Large intestine (tissue), 3 donors: Measurements from ENCODE around the gene TLX2. TPM values are rescaled to one million over a fixed set of nuclear protein-coding genes. Genes with fewer than 3 reads are reported as not detected.

Experiments
- DNase-seq, 2 donors: peaks; one replicate each; pipeline versions ENCODE4 v3.0.0 to v3.0.0-alpha.2; 2013
- H3K27ac ChIP-seq: one replicate; pipeline ENCODE4 v1.5.1; 2013; ENCODE audit warnings: low read length
- H3K27me3 ChIP-seq: 2 replicates; pipeline ENCODE4 v1.6.1; 2013; ENCODE audit warnings: low read length; ENCODE audit not compliant: control insufficient read depth, insufficient read depth
- H3K36me3 ChIP-seq: 2 replicates; pipeline ENCODE4 v1.6.1; 2013; ENCODE audit warnings: low read length; ENCODE audit not compliant: control insufficient read depth, insufficient read depth
- H3K4me1 ChIP-seq: one replicate; pipeline ENCODE4 v1.6.1; 2013; ENCODE audit warnings: low read length; ENCODE audit not compliant: control insufficient read depth, insufficient read depth
- H3K4me3 ChIP-seq: one replicate; pipeline ENCODE4 v1.5.1; 2013; ENCODE audit warnings: low read length
- H3K9me3 ChIP-seq: one replicate; pipeline ENCODE4 v1.6.1; 2013; ENCODE audit warnings: mild to moderate bottlenecking, low read depth, low read length, moderate library complexity; ENCODE audit not compliant: control insufficient read depth
- WGBS: methylation state at CpG from one replicate; pipeline ENCODE4 v1.1.5; 2013; ENCODE audit warnings: low lambda C conversion rate; ENCODE audit not compliant: insufficient coverage; 5-methylcytosine and 5-hydroxymethylcytosine counted together
- polyA plus RNA-seq: library from polyadenylated mRNA; unstranded; fragments of 120-200 nt; gene quantifications from one replicate; pipeline ENCODE4 v1.2.1, GENCODE V29; 2013

The TLX2 gene
- polyA plus RNA-seq, 1 donor, result 5.0 TPM

DNA sequence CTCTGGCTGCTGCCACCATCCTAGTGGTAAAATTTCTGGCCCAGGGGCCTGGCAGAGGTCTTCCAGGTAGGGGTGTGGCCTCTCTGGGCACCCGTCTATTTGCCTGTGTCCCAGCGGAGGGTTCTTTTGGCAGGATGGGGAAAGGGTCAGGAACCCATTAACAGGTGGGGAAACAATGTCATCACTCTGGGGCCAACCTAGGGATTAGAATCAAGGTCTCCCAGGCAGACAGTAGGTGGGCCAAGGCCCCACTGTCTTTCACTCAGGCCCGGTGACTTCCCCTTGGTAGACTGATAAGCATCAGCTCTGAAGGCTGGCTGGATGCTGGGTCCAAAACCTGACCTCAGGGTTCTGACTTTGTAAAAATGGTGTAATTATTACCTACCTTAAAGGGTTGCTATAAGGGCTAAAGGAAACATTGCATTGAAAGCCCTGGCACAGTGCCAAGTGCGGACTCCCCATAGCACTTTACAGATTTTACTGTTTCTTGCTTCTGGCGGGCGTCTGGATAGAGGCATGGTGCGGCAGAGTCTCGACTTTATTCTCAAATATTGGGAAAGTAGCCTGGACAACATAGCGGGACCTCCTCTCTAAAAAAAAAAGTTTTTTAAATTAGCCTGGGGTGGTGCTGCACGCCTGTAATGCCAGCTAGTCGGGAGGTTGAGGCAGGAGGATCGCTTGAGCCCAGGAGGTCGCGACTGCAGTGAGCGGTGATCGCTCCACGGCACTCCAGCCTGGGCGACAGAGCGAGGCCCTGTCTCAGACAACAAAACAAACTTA is 17.1 kb upstream of the TLX2 start:
- peak overlapping the region; percentile 74 for H3K4me3 ChIP-seq
- peaks cover 45% of the 10 kb centered on the region for H3K4me1 ChIP-seq
- DNase-seq, result peak in 1 of 2 donors; percentile 73
- WGBS, result no CpG with 5 or more reads among the region's 19 CpGs
- H3K27ac ChIP-seq, result peak overlapping the region; percentile 97
- H3K9me3 ChIP-seq, result peaks cover 6% of the 10 kb centered on the region
- H3K36me3 ChIP-seq, result peaks cover 27% of the 10 kb centered on the region
- peaks cover 44% of the 10 kb centered on the region for H3K27me3 ChIP-seq

- WGBS, result no CpG with 5 or more reads among the region's 61 CpGs
- Histone ChIP-seq H3K27ac (peak overlapping the region; percentile 97), H3K4me3 (peak overlapping the region; percentile 74), H3K27me3 (peaks cover 52% of the 10 kb centered on the region), H3K4me1 (peaks cover 37% of the 10 kb centered on the region), H3K9me3 (peaks cover 7% of the 10 kb centered on the region), H3K36me3 (peaks cover 19% of the 10 kb centered on the region)
- DNase-seq, result peak in 1 of 2 donors; percentile 72
Measured at GRCh38 chr2:74497777-74498499, 16.3 kb upstream of the TLX2 start.

DNA sequence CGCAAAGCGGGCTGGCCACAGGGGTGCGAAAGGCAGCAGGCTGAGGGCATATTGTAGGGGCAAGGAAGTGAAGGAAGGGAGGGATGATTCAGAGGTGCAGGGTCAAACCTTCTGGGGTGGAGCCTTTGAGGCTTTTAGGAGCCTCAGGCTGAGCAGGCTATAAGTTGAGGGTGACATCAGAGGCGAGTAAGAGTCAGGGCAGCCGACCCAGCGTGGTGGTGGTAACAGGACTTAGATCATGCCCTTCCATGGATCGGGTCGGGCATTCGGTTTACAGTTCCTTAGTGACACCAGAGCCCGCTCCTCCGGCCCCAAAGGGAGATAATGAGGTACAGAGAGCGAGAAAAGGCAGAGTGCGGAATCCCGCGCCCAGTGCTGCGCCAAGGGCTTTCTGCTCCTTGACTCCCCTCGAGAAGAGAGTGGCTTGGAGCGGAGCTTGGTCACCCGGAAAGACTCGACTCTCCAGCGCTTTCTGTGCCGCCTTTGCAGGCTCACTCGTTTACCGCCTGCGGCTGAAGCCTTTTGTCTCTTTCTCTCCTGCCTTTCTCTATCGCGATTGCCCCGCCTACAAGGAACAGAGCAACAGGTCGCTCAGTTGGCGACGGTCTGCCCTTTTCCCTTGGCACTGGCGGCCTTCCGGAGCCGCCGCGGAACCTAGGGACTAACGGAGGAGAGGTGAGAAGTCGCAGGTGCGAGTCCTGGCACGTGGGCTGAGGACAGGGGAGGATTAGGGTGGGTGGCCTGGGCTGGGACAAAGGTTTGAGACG is 15.6 kb upstream of the TLX2 start:
- peak in 1 of 2 donors; percentile 71 for DNase-seq

DNA sequence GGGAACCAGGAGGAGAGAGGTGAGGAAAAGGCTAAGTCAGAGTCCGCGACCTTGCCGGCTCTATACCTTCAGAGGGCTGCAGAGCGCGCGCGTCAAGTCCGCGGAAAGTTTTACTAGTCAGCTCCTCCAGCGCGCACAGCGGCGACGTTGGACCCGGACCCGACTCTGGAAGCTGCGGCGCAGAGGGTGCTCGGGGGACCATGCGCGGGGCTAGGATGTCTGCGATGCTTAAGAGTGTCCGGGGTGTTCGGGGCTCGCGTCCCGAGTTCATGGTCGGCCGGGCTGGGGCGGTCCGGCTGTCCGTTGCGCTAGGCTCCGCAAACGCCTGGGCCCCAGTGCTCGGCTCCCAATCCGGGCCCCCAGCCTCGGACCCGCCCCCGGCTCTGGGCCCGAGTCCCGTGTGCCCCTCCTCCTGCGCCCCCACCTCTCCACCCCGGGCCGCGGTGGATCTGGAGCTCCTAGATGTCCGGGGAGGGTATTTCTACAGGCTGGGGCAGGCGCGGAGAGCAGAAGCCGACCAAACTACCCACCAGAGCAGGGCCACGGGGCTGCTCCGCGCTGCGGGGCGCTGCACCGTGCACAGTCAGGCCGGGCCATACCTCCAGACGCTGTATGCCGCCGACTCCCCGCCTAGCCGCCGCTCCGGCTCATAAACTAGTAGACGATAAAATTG is 14.8 kb upstream of the TLX2 start, which contains the start of gene LBX2:
Gene LBX2 (minus strand): TSS at position 337 of the 673 bp plus-strand sequence. CDS start 66 bp downstream, at position 271.
- no CpG with 5 or more reads among the region's 65 CpGs for WGBS
- H3K4me3 ChIP-seq, result peak within 1 kb of the TSS; percentile 74
- peak within 1 kb of the TSS; percentile 97 for H3K27ac ChIP-seq
- H3K9me3 ChIP-seq, result peaks cover 9% of the 10 kb centered on the region
- H3K36me3 ChIP-seq, result peaks cover 5% of the 10 kb centered on the region
- peaks cover 54% of the 10 kb centered on the region for H3K27me3 ChIP-seq
- peak in 1 of 2 donors; percentile 81 for DNase-seq
- H3K4me1 ChIP-seq, result peaks cover 37% of the 10 kb centered on the region

More for the DNA sequence above, 15.6 kb upstream of the TLX2 start:
- peak overlapping the region; percentile 74 for H3K4me3 ChIP-seq
- peaks cover 12% of the 10 kb centered on the region for H3K36me3 ChIP-seq
- peaks cover 9% of the 10 kb centered on the region for H3K9me3 ChIP-seq
- WGBS, result no CpG with 5 or more reads among the region's 41 CpGs
- H3K4me1 ChIP-seq, result peaks cover 33% of the 10 kb centered on the region
- peaks cover 54% of the 10 kb centered on the region for H3K27me3 ChIP-seq
- H3K27ac ChIP-seq, result peak overlapping the region; percentile 97

GRCh38 chr2:74499940-74500577 is 14.2 kb upstream of the TLX2 start:
- Histone ChIP-seq H3K36me3 (peaks cover 9% of the 10 kb centered on the region), H3K4me1 (peaks cover 41% of the 10 kb centered on the region), H3K4me3 (peak overlapping the region; percentile 74), H3K27ac (peak overlapping the region; percentile 97), H3K27me3 (peaks cover 54% of the 10 kb centered on the region), H3K9me3 (peaks cover 9% of the 10 kb centered on the region)
- 40% methylated on average over 1 of the region's 15 CpGs for WGBS
- DNase-seq, result no peak

DNA sequence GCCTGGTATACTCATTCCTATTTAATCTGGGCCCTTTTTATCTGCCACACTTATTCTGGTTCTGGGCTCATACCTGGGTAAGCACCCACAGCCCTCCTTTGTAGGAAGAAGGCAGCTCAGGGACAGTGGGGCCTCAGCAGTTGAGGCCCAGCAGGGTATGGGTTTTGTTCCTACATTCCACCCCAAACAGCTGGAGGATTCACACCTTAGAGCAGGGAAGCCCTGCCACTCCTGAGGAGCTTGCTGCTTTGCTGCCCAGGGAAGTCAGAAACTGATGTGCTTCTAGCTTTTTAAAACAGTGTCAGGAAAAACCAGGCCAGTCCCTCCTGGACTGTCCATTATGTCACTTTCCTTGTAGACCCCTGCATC is 13.7 kb upstream of the TLX2 start:
- Histone ChIP-seq H3K27ac (peak overlapping the region; percentile 97), H3K36me3 (peaks cover 12% of the 10 kb centered on the region), H3K4me3 (peak overlapping the region; percentile 74), H3K27me3 (peaks cover 54% of the 10 kb centered on the region), H3K9me3 (peaks cover 9% of the 10 kb centered on the region), H3K4me1 (peaks cover 44% of the 10 kb centered on the region)
- no peak for DNase-seq

- peaks cover 9% of the 10 kb centered on the region for H3K9me3 ChIP-seq
- peak overlapping the region; percentile 74 for H3K4me3 ChIP-seq
- H3K4me1 ChIP-seq, result peaks cover 45% of the 10 kb centered on the region
- peak in 1 of 2 donors; percentile 43 for DNase-seq
- peak overlapping the region; percentile 97 for H3K27ac ChIP-seq
- 40% methylated on average over 2 of the region's 18 CpGs for WGBS
- peaks cover 54% of the 10 kb centered on the region for H3K27me3 ChIP-seq
- H3K36me3 ChIP-seq, result peaks cover 17% of the 10 kb centered on the region
Measured at GRCh38 chr2:74501335-74502071, 12.7 kb upstream of the TLX2 start.

- H3K36me3 ChIP-seq, result peaks cover 16% of the 10 kb centered on the region
- H3K9me3 ChIP-seq, result peaks cover 9% of the 10 kb centered on the region
- peaks cover 40% of the 10 kb centered on the region for H3K4me1 ChIP-seq
- no CpG with 5 or more reads among the region's 32 CpGs for WGBS
- H3K27me3 ChIP-seq, result peaks cover 53% of the 10 kb centered on the region
- H3K4me3 ChIP-seq, result peak overlapping the region; percentile 74
- H3K27ac ChIP-seq, result peak overlapping the region; percentile 97
- peak; percentile 74 to 89 for DNase-seq
Measured at GRCh38 chr2:74502147-74502719, 12.0 kb upstream of the TLX2 start.
